OCI-LY7 (cell line): ENCODE data around the gene DNAH6.

Experiments used
- EZH2phosphoT487 ChIP-seq: fragments of 200-600 bp; sonication (generic); IDR thresholded peaks from 2 replicates; pipeline ENCODE4 v1.6.1; 2018; ENCODE audit warnings: low read depth, borderline replicate concordance, mild to moderate bottlenecking, mixed run types, antibody characterized with exemption, low read length, moderate library complexity, mixed read lengths
- TF ChIP-seq, protein P1 (sequence below): fragments of 200-600 bp; sonication (generic); conservative IDR thresholded peaks from 2 replicates; pipeline ENCODE4 v1.5.1; 2014; ENCODE audit warnings: mild to moderate bottlenecking, antibody characterized with exemption, low read length, moderate library complexity, mixed read lengths

DNA sequence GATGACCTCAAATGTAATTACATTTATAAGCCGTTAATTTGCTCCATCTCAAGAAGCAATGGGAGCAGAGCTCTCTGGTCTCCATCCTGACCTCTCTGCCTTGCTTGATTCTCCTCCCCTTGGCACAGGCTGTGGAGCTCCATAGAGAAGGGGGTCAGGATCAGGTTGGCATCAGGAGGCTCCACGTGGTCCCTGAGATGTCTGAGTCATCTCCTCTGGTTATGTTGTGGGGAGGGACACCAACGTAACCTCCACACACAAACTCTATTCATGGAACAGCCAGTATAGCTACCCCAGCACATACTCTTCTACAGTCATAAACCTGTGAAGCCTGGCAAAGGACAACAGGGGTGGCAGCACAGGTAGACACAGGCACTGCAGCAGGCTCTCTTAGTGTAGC, 335.6 kb downstream of the DNAH6 start:
- no peak for TF ChIP-seq EZH2phosphoT487
- TF ChIP-seq, protein P1, sequence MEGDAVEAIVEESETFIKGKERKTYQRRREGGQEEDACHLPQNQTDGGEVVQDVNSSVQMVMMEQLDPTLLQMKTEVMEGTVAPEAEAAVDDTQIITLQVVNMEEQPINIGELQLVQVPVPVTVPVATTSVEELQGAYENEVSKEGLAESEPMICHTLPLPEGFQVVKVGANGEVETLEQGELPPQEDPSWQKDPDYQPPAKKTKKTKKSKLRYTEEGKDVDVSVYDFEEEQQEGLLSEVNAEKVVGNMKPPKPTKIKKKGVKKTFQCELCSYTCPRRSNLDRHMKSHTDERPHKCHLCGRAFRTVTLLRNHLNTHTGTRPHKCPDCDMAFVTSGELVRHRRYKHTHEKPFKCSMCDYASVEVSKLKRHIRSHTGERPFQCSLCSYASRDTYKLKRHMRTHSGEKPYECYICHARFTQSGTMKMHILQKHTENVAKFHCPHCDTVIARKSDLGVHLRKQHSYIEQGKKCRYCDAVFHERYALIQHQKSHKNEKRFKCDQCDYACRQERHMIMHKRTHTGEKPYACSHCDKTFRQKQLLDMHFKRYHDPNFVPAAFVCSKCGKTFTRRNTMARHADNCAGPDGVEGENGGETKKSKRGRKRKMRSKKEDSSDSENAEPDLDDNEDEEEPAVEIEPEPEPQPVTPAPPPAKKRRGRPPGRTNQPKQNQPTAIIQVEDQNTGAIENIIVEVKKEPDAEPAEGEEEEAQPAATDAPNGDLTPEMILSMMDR: no peak
